Lung (tissue), 12 donors: ENCODE measurements around the gene ZNF552. TPM values are rescaled to one million over a fixed set of nuclear protein-coding genes. Genes with fewer than 3 reads are reported as not detected.

ENCODE experiments used
- ATAC-seq: fragments of 200-7000 bp; cut with Tn5 transposase; one replicate; pipeline ENCODE4 v1.9.1; 2020; ENCODE audit warnings: moderate number of reproducible peaks; ENCODE audit not compliant: insufficient read depth, low FRiP score
- DNase-seq, 3 donors: peaks; one replicate each; pipeline ENCODE4 v3.0.0-alpha.2; 2013 to 2017
- H3K27ac ChIP-seq, 2 donors: one replicate each; pipeline ENCODE4 v1.5.1; 2013; ENCODE audit warnings: mild to moderate bottlenecking in 2 of 2, moderate library complexity in 2 of 2, control low read depth in 1 of 2, inconsistent platforms in 1 of 2, low read depth in 1 of 2, low read length in 1 of 2
- H3K27me3 ChIP-seq, 3 donors: one replicate each; pipeline ENCODE4 v1.5.1; 2013; ENCODE audit warnings: low read length in 2 of 3; ENCODE audit not compliant: control insufficient read depth in 3 of 3, insufficient read depth in 3 of 3
- H3K36me3 ChIP-seq, 4 donors: one replicate each; pipeline ENCODE4 v1.5.1; 2013; ENCODE audit warnings: low read length in 4 of 4, mild to moderate bottlenecking in 1 of 4, moderate library complexity in 1 of 4; ENCODE audit not compliant: control insufficient read depth in 4 of 4, insufficient read depth in 4 of 4
- H3K4me1 ChIP-seq, 5 donors: one replicate each; pipeline ENCODE4 v1.5.1; 2013; ENCODE audit warnings: low read length in 5 of 5, mild to moderate bottlenecking in 2 of 5, moderate library complexity in 1 of 5; ENCODE audit not compliant: control insufficient read depth in 5 of 5, insufficient read depth in 5 of 5
- H3K4me3 ChIP-seq: one replicate; pipeline ENCODE4 v1.5.1; 2013; ENCODE audit warnings: mild to moderate bottlenecking, control low read depth, moderate library complexity
- H3K9ac ChIP-seq, 2 donors: one replicate each; pipeline ENCODE4 v1.5.1; 2013; ENCODE audit warnings: low read length in 2 of 2, control low read depth in 1 of 2; ENCODE audit not compliant: insufficient read depth in 1 of 2
- H3K9me3 ChIP-seq, 4 donors: one replicate each; pipeline ENCODE4 v1.5.1; 2013; ENCODE audit warnings: low read length in 3 of 4, mild to moderate bottlenecking in 1 of 4, moderate library complexity in 1 of 4; ENCODE audit not compliant: control insufficient read depth in 4 of 4, insufficient read depth in 3 of 4
- WGBS, 2 donors: extraction: QIAGEN DNeasy Blood & Tissue Kit; methylation state at CpG; one replicate each; pipeline ENCODE4 v1.1.7; 2013; 5-methylcytosine and 5-hydroxymethylcytosine counted together
- polyA plus RNA-seq, 2 donors: library from polyadenylated mRNA; stranded (reverse); fragments of 200-250 nt; gene quantifications; one replicate each; pipeline ENCODE4 v1.2.1, GENCODE V29; 2013
- total RNA-seq, 2 donors: library from RNA; depleted of rRNA in 1 of 2; stranded (reverse); fragments of >200 nt in 1 of 2; gene quantifications; one replicate each; pipeline ENCODE4 v1.2.1, GENCODE V29; 2014 to 2021
- TF ChIP-seq, protein P1 (sequence below): IDR thresholded peaks from 2 replicates; pipeline ENCODE4 v1.5.1; 2012; ENCODE audit warnings: mild to moderate bottlenecking; ENCODE audit errors: control extremely low read depth, extremely low read depth
- donor health status: control.
- donor health status: control.
- donor health status: Bipolar disorder and iron deficiency.
- donor health status: healthy.
- donor health status: DM: yes; HTN: yes; CAD: no.

The ZNF552 gene
- total and polyA plus RNA-seq, 4 donors: 5.9 to 44.1 (median 11.2) TPM

- ATAC-seq: no peak
- Histone ChIP-seq H3K9me3 (peaks cover 3 to 55% (median 22%) of the 10 kb centered on the region in 4 donors), H3K9ac (no peak overlapping the region), H3K4me1 (peaks cover 3 to 13% (median 7%) of the 10 kb centered on the region in 5 donors), H3K27ac (no peak overlapping the region), H3K36me3 (peaks cover 32 to 70% (median 46%) of the 10 kb centered on the region in 4 donors), H3K27me3 (no peaks in the 10 kb centered on the region), H3K4me3 (no peak overlapping the region)
- TF ChIP-seq, protein P1, sequence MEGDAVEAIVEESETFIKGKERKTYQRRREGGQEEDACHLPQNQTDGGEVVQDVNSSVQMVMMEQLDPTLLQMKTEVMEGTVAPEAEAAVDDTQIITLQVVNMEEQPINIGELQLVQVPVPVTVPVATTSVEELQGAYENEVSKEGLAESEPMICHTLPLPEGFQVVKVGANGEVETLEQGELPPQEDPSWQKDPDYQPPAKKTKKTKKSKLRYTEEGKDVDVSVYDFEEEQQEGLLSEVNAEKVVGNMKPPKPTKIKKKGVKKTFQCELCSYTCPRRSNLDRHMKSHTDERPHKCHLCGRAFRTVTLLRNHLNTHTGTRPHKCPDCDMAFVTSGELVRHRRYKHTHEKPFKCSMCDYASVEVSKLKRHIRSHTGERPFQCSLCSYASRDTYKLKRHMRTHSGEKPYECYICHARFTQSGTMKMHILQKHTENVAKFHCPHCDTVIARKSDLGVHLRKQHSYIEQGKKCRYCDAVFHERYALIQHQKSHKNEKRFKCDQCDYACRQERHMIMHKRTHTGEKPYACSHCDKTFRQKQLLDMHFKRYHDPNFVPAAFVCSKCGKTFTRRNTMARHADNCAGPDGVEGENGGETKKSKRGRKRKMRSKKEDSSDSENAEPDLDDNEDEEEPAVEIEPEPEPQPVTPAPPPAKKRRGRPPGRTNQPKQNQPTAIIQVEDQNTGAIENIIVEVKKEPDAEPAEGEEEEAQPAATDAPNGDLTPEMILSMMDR: no peak
- WGBS, 2 donors: 98 to 100% methylated on average over 3 of the region's 3 CpGs
- no peak for DNase-seq
These were observed 41.2 kb downstream of the ZNF552 start for GRCh38 chr19:57773488-57773887.

DNA sequence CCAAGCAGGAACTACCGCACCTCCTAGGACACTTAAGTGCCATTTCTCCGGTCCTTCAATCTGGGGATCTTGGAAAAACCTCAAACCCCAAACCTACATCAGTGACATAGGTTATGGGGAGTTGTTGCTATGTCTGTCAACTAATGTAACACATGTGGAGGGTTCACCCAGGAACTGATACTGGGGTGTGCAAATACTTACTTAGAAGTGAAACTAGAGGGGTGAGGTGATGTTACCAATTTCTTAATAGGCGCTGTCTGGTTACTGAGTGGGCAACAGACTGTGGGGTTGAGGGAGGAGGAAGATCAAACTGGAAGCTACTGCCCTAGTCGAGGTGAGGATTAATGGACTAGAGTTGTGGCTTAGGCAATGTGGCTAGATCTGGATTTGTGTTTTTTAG lies 43.3 kb downstream of the ZNF552 start:
- TF ChIP-seq, protein P1: no peak

GRCh38 chr19:57769345-57770131 lies 45.2 kb downstream of the ZNF552 start, which contains the start of gene ZNF586:
TSS of gene ZNF586 (plus strand) at chr19:57769676. CDS start at chr19:57769843, 167 bp downstream.
- TF ChIP-seq, protein P1: no peak
- Histone ChIP-seq H3K4me1 (peaks cover 3 to 12% (median 7%) of the 10 kb centered on the region in 5 donors), H3K9me3 (peaks cover 0 to 32% (median 3%) of the 10 kb centered on the region in 4 donors), H3K27me3 (no peaks in the 10 kb centered on the region), H3K4me3 (peak within 1 kb of the TSS; percentile 76), H3K36me3 (peaks cover 6 to 42% (median 15%) of the 10 kb centered on the region in 4 donors), H3K9ac (peak within 1 kb of the TSS in 1 of 2 donors; percentile 37), H3K27ac (peak within 1 kb of the TSS; percentile 75)
- WGBS, 2 donors: 2 to 3% methylated on average over 53 to 61 of the region's 61 CpGs
- ATAC-seq (peak; percentile 99), DNase-seq (peak; percentile 92 to 97 (median 94))

More for the DNA sequence above, 43.3 kb downstream of the ZNF552 start:
- Histone ChIP-seq H3K4me1 (peaks cover 3 to 13% (median 7%) of the 10 kb centered on the region in 5 donors), H3K4me3 (no peak overlapping the region), H3K9ac (no peak overlapping the region), H3K9me3 (peaks cover 0 to 44% (median 10%) of the 10 kb centered on the region in 4 donors), H3K27me3 (no peaks in the 10 kb centered on the region), H3K27ac (no peak overlapping the region), H3K36me3 (peaks cover 16 to 49% (median 27%) of the 10 kb centered on the region in 4 donors)
- no peak for ATAC-seq
- DNase-seq: no peak
- WGBS, 2 donors: 92 to 94% methylated on average over 4 of the region's 4 CpGs
